Inflammatory macrophage treated with lipopolysaccharide for 1 hour (primary cell): ENCODE measurements around the gene MAP2K5.
A peak's percentile ranks its signal among the peaks of the same experiment; 100 is the strongest.

Experiments used
- DNase-seq, 2 donors: peaks; one replicate each; pipeline ENCODE4 v3.0.0-alpha.2; 2020 to 2022

MAP2K5 gene

DNA sequence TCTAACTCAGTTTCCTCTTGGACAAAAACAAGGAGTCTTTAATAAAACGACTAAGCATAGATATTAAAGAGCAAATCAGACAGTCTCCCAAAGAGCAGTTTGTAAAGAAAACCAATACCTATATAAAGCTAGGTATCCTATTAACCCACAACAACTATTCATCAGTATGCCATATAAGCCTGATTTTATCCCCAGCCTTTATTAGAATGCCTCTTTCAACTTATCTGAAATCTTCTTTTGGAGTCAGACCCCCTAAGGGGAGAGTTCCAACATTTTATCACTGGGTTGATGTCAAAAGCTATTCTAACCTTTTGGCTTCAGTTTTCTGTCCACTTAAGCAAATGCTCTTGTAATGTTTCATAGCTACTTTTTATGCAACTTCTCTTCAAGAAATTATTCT is 17.8 kb downstream of the MAP2K5 start:
- no peak for DNase-seq

DNA sequence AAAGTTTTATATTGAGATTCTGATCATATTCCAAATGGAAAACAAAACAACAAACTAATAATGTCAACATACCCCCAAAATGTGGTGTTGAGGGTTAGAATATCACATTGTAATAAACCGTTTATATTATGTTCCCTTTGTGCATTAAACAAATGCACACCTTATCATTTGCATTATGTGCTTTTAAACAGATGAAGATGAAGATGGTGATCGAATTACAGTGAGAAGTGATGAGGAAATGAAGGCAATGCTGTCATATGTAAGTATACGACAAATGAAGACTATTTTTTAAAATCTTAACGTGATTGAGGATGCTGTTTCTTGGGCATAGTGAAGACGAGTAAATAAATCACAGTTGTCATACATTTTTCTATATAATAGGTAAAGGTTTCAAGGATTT is 20.6 kb downstream of the MAP2K5 start:
- no peak for DNase-seq

DNA sequence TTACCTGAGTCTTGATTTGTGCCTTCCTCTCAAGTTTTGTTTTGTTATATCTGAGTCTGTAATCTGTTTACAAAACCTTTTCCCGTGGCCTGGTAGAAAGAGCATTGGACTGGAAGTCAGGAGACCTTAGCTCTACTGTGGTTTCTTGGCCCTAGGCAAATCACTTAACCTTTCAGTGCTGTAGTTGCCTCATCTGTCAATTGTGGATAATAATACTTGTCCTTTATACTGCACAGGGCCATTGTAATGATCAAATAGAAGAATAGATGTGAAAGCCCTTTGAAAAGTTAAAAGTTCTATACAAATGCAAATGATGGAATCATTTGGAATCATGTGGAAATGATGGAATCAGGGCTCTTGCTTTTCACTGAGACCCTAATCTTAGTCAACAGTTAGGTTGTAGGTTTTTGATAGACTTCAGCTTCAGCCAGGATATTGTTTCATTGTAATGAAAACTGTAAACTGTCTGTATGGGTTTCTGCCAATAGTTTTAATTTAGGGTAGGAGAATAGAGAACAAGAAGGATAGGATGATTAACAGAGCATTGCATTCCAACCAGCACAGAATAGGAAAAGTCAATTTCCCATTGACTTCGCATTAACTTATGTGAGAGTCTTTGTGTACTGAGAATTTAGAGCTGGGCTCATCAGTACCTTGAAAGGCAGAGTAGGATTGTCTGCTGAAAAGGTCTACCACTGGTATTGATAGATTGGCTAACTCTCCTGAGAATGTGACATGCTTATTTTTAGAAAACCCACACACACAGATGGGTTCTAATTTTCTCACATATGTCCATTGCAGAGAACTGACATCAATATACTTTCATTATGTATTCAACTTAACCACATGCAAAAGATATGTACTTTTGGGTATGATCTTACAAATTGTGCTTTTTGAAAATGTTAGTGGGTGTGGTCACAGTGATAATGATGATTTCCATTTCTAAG is 21.8 kb downstream of the MAP2K5 start:
- DNase-seq: no peak

DNA sequence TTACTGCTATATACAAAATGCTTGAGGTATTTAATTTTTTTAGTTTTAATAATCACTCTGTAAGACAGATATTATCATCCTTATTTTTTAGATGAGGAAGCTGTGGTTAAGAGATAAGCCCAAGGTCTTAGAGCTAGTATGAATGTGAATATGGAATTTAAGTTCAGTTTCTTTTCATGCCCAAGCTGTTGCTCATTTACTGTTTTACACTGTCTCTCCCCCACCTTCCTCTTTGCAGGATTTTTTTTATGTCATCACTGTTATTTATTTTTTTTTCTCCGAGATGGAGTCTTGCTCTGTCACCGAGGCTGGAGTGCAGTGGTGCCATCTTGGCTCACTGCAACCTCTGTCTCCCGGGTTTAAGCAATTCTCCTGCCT is 22.5 kb downstream of the MAP2K5 start:
- DNase-seq: no peak

DNA sequence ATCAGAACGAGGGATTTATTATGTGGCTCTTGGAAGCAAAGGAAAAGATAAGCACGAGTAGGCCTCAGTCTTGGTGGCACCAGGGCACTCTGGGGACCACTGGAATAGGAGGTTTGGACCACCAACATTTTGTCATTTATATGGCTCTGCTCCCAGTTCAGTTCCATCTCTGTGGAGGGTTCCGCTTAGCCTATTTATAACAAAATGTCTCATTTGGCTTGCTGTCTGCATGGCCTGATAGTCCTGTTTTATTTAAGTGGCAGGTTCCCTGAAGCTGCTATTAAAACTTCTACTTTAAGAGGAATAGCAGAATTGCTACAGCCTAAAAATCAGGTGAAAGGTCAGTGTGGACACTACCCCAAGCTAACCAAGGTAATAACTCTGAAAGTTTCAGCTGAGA is 27.2 kb downstream of the MAP2K5 start:
- DNase-seq: no peak

DNA sequence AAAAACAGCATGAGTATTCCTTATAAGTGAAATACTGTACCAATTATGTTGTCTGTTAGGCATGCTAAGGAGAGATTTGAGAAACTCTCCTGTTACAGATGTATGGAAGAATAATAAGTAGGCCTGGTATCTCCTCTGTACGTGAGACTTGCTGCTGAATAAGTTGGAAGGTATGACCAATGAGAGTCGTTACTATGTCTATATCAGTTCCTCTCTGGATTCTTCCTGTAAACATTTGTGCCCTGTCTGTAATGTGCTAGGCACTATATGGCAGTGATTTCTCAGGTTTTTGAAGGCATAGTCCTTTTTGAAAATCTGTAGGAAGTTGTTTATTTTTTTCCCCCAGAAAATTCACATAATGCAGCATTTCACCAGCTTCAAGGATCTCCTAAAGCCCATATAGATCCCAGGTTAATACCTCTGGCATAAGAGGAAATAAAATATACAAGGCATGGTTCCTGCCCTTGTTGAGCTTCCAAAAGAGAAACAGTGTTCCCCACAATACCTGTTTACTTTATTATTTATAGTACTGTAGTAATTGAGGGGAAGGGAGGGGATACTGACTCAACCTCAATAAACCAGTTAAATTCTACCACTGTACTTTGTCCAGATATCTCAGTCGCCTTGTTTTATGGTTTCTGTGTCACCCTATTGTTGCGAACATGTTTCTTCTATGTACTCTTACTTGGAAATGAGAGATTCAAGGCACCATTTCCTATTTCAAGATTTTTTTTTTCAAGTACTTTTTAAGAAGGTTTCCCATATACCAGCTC is 28.6 kb downstream of the MAP2K5 start:
- DNase-seq: no peak

DNA sequence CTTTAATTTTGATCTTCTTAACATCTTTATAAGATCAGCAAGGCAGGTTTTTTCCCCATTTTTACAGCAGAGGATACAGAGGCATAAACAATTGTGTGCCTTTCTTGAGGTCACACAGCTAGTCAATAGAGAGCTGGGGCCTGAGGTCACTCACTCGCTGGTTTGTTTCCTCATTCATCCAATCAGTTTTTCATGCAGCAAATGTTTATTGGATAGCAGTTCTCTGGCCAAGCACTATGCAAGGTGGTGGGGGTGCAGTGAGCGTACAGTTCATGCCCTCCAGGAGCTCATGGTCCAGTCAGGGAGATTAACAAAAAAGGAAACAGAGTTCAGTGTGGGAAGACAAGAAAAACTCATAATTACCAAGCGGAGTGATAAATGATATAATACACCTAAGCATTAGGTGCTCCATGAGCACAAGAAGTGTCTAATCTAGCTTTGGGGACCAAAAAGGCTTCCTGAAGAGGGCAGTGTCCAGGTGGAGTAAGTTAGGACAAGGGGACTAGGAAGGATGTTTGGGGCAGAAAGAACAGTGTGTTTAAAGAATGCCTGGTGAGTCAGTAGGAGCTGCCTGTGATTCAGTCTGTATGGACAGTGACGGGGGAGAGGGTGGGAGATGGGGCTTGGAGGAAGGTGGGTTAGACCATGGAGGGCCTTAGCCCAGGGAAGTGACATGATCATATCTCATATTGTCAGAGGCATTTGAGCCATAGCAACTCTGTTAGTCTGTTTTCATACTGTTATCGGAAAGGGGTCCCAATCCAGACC is 29.3 kb downstream of the MAP2K5 start:
- DNase-seq: no peak

DNA sequence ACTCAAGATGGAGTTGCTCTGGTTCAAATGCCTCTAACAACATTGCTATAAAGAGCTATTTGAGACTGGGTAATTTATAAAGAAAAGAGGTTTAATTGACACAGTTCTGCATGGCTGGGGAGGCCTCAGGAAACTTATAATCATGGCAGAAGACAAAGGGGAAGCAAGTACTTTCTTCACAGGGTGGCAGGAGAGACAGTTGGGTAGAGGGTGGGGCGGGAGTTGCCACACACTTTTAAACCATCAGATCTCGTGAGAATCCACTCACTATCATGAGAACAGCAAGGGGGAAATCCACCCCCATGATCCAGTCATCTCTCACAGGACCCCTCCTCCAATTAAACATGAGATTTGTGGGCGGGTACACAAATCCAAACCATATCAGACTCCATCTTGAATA is 30.7 kb downstream of the MAP2K5 start:
- DNase-seq: peak; percentile 28 to 36

DNA sequence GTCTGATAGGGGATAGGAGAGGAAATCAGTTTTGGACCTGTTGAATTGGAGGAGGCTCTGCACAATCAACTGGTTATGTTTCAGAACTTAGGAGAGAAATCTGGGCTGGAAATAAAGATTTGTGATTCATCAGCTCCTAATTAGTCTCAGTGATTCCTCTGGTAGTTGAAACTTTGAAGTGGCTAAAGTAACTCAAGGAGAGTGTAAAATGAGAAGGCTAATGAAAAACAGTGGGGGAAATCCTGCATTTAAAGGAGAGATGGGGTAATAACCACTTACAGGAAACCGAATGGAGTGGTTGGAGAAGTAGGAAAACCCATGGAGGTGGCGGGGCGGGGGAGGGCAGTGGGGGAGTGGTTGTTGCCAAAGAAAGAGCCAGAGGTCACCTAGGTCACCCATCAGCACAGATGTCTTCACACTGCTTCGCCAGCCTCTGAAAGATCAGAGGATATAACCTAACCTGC is 32.6 kb downstream of the MAP2K5 start:
- peak; percentile 40 to 54 for DNase-seq

DNA sequence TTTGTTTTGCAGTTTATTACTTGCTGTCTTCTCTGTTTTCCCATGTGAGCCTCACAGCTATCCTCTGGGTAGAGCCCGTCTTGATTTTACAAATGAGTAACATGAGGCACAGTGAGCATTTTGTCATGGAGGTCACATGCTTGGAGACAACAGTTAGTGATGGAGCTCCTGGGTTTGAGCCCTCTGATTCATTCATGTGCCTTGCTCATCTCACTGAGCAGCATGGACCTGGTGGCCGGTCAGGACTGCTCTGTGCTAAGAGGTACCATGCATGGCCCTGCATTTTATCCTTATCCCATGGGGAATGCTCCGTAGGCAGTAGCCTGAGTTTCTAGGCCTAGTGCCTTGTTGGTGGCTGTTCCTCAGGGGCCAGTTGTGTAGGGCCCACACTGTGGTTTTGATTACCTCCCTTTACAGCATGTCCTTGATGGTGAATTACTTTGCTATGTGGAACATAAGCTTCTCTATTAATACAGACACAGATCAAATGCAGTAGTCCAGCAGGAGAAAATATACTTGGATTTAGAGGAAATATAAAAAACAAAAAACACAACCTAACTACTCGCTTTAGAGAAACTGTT is 35.6 kb downstream of the MAP2K5 start:
- no peak for DNase-seq

DNA sequence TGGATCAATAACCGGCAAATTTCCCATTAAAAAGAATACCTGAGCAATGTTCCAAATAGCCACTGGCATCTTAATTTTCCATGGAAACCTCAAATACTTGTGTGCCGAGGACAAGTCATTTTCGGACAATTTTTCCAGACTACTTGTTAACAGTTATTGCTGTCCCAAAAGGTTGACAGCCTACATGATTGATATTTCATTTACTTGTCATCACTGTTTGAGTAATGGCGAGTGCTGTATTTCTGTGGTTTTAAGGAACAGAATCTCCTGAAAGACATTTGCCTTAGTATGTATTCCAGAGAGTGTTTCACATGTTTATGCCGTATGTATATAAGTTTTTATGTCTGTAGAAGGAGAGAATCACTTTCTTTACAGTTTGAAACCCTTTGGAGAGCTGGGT is 36.7 kb downstream of the MAP2K5 start:
- no peak for DNase-seq

DNA sequence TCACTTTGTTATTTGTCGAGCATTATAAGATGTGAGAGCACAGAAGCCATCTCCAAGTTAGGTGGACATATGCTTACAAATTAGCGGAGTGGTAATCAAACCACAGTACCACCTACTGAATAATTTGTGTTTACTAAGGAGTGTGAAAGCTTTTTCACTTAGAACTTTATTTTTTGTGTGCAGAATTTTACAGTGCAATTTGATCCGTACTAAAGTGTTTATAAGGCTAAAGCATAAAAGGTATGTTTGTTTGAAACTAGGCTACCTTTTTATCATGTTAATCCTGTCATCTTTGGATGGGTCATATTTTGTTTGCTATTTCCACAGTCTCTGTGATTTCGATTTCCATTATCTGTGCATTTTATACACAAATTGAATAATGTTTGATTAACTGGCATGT is 37.5 kb downstream of the MAP2K5 start:
- DNase-seq: no peak

DNA sequence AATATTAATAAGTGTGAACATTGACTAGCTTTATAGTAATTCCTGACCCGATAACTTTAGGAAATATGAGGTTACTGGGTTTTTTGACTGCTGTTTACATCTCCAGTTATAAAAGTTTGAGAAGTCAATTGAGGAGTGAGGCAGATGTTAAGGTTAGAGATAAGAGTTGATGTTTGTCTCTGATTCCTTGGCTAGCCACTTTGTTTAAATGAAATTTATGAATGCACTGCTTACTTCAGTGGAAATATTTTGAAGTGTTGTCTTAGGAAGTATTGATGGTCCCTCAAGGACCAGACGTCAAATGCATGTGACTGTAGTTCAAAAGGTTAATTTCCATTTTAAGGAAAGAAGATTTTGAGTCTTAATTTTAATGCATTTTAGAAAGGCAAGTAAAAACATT is 41.7 kb downstream of the MAP2K5 start:
- no peak for DNase-seq

DNA sequence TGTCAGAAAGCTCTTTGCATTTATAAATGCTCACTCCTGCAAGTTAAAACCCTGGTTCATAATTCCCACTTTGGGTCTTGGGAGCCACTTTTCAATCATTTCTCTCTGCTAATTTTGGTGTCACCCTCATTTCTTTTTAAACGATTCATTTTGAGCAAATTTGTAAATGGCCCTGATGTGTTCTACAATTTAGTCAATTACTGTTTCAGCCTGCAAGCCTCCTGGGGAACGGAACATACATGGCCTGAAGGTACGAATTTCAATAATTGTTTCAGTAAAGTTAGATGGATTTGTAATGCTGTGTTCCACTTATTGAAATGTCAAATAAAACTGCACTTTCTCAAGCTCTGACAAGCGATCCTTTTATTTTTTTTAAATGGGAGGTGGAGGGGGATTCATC is 43.2 kb downstream of the MAP2K5 start:
- DNase-seq: no peak

DNA sequence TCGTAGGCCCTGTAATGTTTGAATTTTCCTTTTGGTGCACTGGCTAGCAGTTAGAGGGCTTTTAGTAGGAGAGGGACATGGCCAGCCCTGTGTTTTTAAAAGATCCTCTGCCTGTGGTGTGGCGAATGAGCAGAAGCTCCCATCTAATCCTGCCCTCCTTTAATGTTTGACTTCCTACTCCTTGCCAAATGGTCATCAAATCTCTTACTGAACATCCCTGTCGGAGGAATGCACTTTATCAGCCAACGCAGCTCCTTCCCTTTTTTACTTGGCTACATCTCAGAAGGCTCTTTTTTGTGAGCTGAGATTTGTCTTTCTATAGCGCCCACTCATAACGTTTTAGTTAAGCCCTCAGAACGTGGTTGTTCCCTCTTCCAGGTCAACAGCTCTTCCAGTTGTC is 44.8 kb downstream of the MAP2K5 start:
- no peak for DNase-seq

DNA sequence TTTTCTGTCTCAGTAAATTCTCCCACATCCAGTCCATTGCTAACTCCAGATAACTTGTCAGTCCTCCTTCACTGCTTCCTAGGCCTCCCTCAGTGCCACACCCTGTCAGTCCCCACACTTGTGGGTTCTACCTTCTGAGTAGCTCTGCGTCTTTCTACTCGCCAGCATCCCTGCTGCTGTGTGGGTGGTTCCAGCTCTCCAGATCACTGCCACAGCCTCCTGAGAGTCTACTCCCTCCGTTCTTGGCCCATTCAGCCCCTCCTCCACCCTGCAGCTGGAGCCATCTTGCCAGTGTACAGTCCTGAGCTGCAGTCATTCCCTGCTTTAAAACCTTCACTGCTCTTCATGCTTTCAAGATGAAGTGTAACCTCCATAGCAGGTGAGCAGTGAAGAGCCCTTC is 45.3 kb downstream of the MAP2K5 start:
- no peak for DNase-seq

DNA sequence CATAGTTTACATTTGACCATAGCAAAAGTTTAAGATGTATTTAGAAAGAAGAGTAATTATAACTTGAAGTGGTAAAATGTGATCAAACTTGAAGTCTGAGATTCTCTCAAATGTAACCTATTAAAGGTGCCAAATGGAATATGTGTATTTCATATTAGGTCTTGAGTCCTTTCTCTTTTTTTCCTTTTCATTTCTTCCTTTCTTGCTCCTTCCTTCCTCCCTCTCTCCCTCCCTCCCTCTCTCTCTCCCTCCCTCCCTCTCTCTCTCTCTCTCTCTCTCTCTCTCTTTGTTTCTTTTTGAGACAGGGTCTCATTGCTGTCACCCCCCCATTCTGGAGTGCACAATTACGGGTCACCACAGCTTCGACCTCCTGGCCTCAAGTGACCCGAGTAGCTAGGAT is 47.7 kb downstream of the MAP2K5 start:
- DNase-seq: no peak

DNA sequence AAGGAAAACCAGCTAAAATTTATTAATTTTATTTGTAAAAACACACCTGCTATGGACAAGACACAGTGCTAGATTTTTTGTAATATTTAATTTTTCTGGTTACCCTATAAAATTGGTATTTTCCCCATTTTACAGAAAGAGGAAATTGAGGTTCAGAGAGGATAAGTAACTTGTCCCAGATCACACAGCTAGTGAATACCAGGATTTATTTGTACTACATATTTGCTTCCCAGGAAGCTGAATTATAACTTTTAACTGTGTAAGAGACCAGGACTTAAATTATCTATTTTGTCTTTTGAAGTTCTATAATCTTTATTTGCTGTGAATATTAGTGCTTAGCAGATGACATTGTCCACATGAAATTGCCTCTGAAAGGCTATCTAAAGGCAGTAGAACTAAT is 49.7 kb downstream of the MAP2K5 start:
- DNase-seq: no peak

DNA sequence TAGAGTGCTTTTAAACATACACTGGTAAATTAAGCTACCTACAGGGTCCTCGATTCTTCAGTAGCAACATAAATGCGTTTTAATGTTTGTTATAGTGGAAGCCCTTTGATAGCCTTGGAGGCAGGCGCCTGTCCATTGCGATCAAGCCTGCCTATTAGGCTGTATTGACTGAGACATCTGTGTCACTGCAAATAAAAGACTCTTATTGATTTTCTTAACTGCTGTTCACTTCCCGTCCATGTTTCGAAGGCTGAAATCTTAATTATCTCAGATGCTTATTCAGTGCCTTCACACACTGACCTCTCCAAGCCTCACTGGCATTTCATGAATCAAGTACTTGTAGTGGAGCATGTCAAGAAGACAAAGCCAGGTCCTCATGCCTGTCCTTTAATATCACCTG is 51.1 kb downstream of the MAP2K5 start:
- no peak for DNase-seq

DNA sequence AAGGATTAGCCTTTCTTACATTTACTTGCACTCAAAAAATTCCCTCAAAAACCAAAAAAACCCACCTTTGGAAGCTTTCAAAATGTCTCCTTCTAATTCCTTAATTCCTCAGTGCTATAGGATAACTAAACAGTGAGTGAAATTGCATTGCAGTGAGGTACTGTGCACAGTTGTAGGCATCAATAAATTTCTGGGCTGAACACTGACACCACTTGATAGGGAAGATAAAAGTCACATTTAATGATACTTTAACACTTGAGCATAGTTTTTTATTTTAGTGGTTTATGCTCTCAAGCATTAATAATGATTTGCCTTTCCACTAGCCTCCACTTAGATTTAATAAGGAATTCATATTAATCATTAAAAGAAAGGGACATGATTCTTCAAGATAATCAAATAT is 52.3 kb downstream of the MAP2K5 start:
- DNase-seq: no peak

DNA sequence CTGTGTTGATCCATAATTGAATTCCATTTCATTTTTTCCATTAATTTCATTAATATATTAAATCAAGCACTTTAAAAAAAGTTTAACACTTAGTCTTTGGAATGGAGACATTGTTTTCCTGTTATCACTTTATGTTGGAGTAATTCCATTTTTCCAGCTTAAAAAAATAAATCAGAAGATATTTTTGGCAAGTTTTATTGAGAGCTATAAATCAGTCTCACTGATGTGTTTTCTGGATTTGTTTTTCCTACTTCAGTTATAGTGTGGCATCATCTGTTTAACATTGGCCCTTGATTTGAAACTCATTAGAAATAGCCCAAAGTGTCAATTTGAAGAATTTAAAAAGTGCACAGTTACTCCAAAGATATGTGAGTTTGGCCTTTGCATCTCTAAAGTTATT is 53.1 kb downstream of the MAP2K5 start:
- no peak for DNase-seq

DNA sequence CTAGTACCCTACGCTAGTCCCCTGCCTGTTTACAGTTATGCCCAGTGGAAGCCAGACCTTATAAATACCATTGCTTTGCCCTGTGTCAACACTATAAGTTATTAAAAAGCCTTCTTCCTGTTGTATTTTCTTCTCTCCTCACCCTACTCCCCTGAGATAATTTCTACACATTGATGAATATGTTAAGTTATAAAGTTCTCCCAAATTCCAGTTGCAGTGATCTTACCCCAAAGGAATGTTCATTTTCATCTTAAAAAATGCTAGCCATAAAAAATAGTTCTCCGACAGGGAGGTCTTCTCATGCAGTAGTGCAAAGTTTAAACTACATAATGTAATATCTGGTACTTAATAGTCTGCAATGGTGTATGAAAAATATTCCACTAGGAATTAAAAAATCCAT is 58.6 kb downstream of the MAP2K5 start:
- no peak for DNase-seq

DNA sequence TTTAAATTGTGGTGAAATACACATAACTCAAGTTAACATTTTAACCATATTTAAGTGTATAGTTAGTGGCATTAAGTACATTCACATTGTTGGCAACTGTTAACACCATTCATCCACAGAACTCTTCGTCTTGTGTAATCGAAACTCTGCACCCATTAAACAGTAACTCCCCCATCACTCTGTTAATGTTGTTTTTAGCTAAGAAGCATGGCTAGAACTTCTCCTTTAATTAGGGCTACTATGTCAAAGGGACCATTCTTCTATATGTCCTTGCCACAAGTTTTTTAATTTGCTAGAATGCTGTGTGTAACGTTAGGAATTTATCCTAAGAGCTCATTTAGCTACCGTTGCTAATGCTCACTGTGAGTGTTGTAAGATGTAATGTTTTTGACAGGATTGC is 60.6 kb downstream of the MAP2K5 start:
- DNase-seq: no peak
